ENCODE results near the gene MAOA. TPM values are rescaled to one million over a fixed set of nuclear protein-coding genes. Genes with fewer than 3 reads are reported as not detected.

Gene MAOA
- total and polyA plus RNA-seq, 2 of the 13 experiments (the other 11 are each of a cell fraction or from before 2014, with no cell fraction given) = 13.4 to 14.7 TPM

DNA sequence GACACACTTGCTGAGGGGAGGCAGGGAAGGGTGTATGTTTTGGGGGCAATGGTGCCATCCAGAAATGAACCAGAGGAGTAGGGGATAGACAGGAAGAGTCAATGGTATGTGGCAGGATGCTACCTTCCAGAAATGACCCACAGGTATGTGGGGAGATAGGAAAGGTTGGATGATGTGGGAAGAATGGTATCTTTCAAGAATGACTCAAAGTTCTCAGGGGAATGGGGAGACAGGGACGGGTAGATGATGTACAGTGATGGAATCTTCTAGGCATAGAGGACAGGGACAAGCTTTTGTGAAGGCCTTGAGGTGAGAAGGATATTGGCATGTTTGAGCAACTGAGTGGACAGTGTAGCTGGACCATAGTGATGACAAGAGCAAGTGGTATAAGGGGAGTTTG is 64.9 kb downstream of the MAOA start:
- BruUV-seq (replicated peaks) = no TSS peak
- CTCF ChIA-PET (ENCODE audit: low intra/inter-chr PET ratio, low total read pairs) = no interaction called here
- H2AFZ ChIP-seq (ENCODE audit: low read length) = no peak overlapping the region
- WGBS (ENCODE audit: low lambda C conversion rate) = 62% methylated on average over 1 of the region's 1 CpG
- H3K79me2 ChIP-seq (ENCODE audit: insufficient read depth, low read length) = no peaks in the 10 kb centered on the region
- no peak for TF ChIP-seq ZNF83 (CRISPR knock-in tag; IDR thresholded peaks at IDR 0.05; ENCODE audit: borderline replicate concordance)
- TF ChIP-seq PAX8 (CRISPR knock-in tag; IDR thresholded peaks at IDR 0.05; ENCODE audit: borderline replicate concordance) = no peak
- TF ChIP-seq RFX5 (IDR thresholded peaks at IDR 0.05; ENCODE audit: low read depth, low read length) = no peak
- TF ChIP-seq, protein P1, sequence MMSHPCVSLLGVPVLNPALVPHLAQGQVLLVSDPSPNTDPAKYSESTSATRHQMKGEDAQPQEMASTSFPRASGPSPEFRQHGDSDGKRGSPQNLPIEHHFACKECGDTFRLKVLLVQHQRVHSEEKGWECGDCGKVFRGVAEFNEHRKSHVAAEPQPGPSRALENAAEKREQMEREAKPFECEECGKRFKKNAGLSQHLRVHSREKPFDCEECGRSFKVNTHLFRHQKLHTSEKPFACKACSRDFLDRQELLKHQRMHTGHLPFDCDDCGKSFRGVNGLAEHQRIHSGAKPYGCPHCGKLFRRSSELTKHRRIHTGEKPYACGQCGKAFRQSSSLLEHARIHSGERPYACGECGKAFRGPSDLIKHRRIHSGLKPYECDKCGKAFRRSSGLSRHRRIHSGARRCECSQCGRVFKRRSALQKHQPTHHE (CRISPR knock-in tag; IDR thresholded peaks at IDR 0.05; ENCODE audit: borderline replicate concordance) = no peak
- TF ChIP-seq ZNF781 (CRISPR knock-in tag; IDR thresholded peaks at IDR 0.05; ENCODE audit: borderline replicate concordance, not compliant biosample characterization) = no peak
- TF ChIP-seq, protein P2, sequence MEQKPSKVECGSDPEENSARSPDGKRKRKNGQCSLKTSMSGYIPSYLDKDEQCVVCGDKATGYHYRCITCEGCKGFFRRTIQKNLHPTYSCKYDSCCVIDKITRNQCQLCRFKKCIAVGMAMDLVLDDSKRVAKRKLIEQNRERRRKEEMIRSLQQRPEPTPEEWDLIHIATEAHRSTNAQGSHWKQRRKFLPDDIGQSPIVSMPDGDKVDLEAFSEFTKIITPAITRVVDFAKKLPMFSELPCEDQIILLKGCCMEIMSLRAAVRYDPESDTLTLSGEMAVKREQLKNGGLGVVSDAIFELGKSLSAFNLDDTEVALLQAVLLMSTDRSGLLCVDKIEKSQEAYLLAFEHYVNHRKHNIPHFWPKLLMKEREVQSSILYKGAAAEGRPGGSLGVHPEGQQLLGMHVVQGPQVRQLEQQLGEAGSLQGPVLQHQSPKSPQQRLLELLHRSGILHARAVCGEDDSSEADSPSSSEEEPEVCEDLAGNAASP (CRISPR knock-in tag; IDR thresholded peaks at IDR 0.05; ENCODE audit: borderline replicate concordance) = no peak
- peaks cover 12% of the 10 kb centered on the region for H3K4me1 ChIP-seq (ENCODE audit: insufficient read depth, low read length)
- in situ Hi-C loops (cut with HindIII; ENCODE audit: extremely low pct_ligation_motif_present, low pct_unique_long_range_greater_than_20kb) = no loop called here
- no peak for DNase-seq (ENCODE audit: low spot score)
- no peaks in the 10 kb centered on the region for H3K9me3 ChIP-seq (ENCODE audit: low read length)
- no peak overlapping the region for H3K27ac ChIP-seq (ENCODE audit: extremely low read length, insufficient read depth, low read length)
- H3K27me3 ChIP-seq (ENCODE audit: control insufficient read depth in 1 of 2, insufficient read depth in 2 of 2, low read length in 2 of 2) = no peaks in the 10 kb centered on the region
- no peak for ATAC-seq
- no peak overlapping the region for H3K4me2 ChIP-seq (ENCODE audit: low read depth, low read length)
- intact Hi-C loops (cut with micrococcal nuclease; ENCODE audit: unreplicated experiment) = no loop called here
- no peaks in the 10 kb centered on the region for H3K36me3 ChIP-seq (replicated peaks in 1 of 2; ENCODE audit: control insufficient read depth in 1 of 2, insufficient read depth in 2 of 2, low read length in 2 of 2)
- no peak for FAIRE-seq
- H3K9ac ChIP-seq (ENCODE audit: insufficient read depth, low read depth, low read length) = no peak overlapping the region
- no peak overlapping the region for H3K4me3 ChIP-seq (replicated peaks in 1 of 3; ENCODE audit: insufficient read depth in 1 of 3, low read depth in 2 of 3, low read length in 3 of 3)
- H4K20me1 ChIP-seq (ENCODE audit: insufficient read depth, low read length) = no peaks in the 10 kb centered on the region
- POLR2A ChIA-PET = no interaction called here
